Measurements from ENCODE around the gene ATP5F1D. TPM values are rescaled to one million over a fixed set of nuclear protein-coding genes. Genes with fewer than 3 reads are reported as not detected.

ATP5F1D gene
- total RNA-seq, 8 experiments from 2014 or later: 72.1 to 359 (median 83.5) TPM

- Histone ChIP-seq H3K27ac (no peak overlapping the region), H3K4me3 (no peak overlapping the region), H3K4me1 (replicated peaks in 1 of 2) (peaks cover 6 to 7% of the 10 kb centered on the region in 2 donors)
- 65 to 92% (median 90%) methylated on average over 4 to 10 of the region's 48 CpGs; no CpG with 5 or more reads in 7 of the 10 experiments for WGBS, 10 experiments
- in situ Hi-C loops (cut with MboI; ENCODE audit: low pct_unique_long_range_greater_than_20kb in 2 of 9, low sequenced_read_pairs in 9 of 9, unreplicated experiment in 9 of 9): no loop called here
- peak in 6 of 8 experiments; percentile 6 to 30 (median 17) for ATAC-seq (replicated peaks in 6 of 8)
Measured at GRCh38 chr19:1223018-1223855, 18.3 kb upstream of the ATP5F1D start.

- Histone ChIP-seq H3K4me3 (no peak overlapping the region), H3K27ac (no peak overlapping the region), H3K4me1 (replicated peaks in 1 of 2) (peaks cover 6 to 7% of the 10 kb centered on the region in 2 donors)
- in situ Hi-C loops (cut with MboI; ENCODE audit: low pct_unique_long_range_greater_than_20kb in 2 of 9, low sequenced_read_pairs in 9 of 9, unreplicated experiment in 9 of 9): no loop called here
- WGBS, 10 experiments: 90% methylated on average over 2 of the region's 16 CpGs; no CpG with 5 or more reads in 9 of the 10 experiments
- ATAC-seq (replicated peaks in 6 of 8): no peak
Measured at GRCh38 chr19:1224047-1224825, 17.3 kb upstream of the ATP5F1D start.

- no peak overlapping the region for H3K27ac ChIP-seq
Measured at GRCh38 chr19:1224847-1225246, 16.7 kb upstream of the ATP5F1D start.

GRCh38 chr19:1225440-1226226 lies 15.9 kb upstream of the ATP5F1D start:
- 66 to 90% (median 90%) methylated on average over 2 to 5 of the region's 29 CpGs; no CpG with 5 or more reads in 7 of the 10 experiments for WGBS, 10 experiments
- ATAC-seq (replicated peaks in 6 of 8): no peak
- Histone ChIP-seq H3K27ac (peak overlapping the region in 1 of 2 donors; percentile 47), H3K4me3 (no peak overlapping the region), H3K4me1 (replicated peaks in 1 of 2) (peaks cover 7 to 12% of the 10 kb centered on the region in 2 donors)
- in situ Hi-C loops (cut with MboI; ENCODE audit: low pct_unique_long_range_greater_than_20kb in 2 of 9, low sequenced_read_pairs in 9 of 9, unreplicated experiment in 9 of 9): no loop called here

More at GRCh38 chr19:1224847-1225246, 16.7 kb upstream of the ATP5F1D start:
- WGBS, 10 experiments: 81% methylated on average over 14 of the region's 16 CpGs; no CpG with 5 or more reads in 9 of the 10 experiments
- ATAC-seq (replicated peaks in 6 of 8): no peak
- in situ Hi-C loops (cut with MboI; ENCODE audit: low pct_unique_long_range_greater_than_20kb in 2 of 9, low sequenced_read_pairs in 9 of 9, unreplicated experiment in 9 of 9): no loop called here
- Histone ChIP-seq H3K4me3 (no peak overlapping the region), H3K4me1 (replicated peaks in 1 of 2) (peaks cover 6 to 7% of the 10 kb centered on the region in 2 donors)

DNA sequence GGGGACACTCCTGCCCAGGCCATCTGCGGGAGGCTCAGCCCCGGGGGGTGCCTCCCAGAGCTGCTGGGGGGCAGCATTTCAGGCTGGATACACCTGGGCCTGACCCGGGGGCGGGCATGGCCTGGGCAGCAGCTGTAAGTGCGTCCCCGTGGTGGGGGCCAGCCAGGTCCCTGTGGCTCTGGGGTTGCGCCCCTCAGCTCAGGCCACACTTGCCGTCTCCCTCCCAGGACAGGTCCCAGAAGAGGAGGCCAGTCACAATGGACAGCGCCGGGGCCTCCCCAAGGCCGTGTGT lies 15.4 kb upstream of the ATP5F1D start:
- H3K27ac ChIP-seq: peak overlapping the region in 1 of 2 donors; percentile 47
- WGBS, 10 experiments: 100% methylated on average over 2 of the region's 11 CpGs; no CpG with 5 or more reads in 9 of the 10 experiments
- no peak overlapping the region for H3K4me3 ChIP-seq
- in situ Hi-C loops (cut with MboI; ENCODE audit: low pct_unique_long_range_greater_than_20kb in 2 of 9, low sequenced_read_pairs in 9 of 9, unreplicated experiment in 9 of 9): no loop called here
- no peak for ATAC-seq (replicated peaks in 6 of 8)
- peaks cover 11 to 17% of the 10 kb centered on the region in 2 donors for H3K4me1 ChIP-seq (replicated peaks in 1 of 2)

DNA sequence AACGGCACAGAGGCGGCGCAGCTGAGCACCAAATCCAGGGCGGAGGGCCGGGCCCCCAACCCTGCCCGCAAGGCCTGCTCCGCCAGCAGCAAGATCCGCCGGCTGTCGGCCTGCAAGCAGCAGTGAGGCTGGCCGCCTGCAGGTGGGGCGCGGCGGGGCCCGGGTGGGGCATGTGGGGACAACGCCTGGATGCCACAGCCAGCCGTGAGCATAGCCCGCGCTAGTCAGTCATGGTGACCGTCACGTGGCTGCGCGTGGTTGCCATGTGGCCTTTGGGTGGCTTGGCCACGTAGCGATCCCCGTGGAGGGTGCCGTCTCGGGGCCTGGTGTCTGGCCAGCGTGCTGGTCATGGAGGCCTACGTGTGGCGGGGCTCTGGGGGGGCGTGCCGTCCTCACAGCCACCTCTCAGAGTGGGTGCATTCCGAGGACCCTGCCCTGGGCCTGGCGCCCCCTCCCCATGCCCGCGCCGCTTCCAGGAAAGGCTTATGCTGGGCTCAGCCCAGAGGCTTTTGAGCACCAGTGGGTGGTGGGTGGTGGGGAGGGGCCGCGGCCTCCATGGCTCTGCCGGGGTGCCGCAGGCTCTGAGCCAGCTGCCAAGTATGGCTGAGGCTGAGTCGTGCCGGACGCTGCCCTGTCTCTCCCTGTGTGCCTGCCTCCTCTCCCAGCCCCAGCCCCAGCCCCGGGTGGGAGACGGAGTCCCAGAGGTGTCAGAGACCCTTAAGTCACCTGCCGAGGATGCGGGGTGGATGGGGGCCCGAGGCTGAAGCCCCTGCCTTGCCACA lies 14.8 kb upstream of the ATP5F1D start:
- no peak overlapping the region for H3K4me3 ChIP-seq
- no peak for ATAC-seq (replicated peaks in 6 of 8)
- in situ Hi-C loops (cut with MboI; ENCODE audit: low pct_unique_long_range_greater_than_20kb in 2 of 9, low sequenced_read_pairs in 9 of 9, unreplicated experiment in 9 of 9): no loop called here
- peaks cover 10 to 17% of the 10 kb centered on the region in 2 donors for H3K4me1 ChIP-seq (replicated peaks in 1 of 2)
- WGBS, 10 experiments: 100% methylated on average over 2 of the region's 50 CpGs; no CpG with 5 or more reads in 9 of the 10 experiments
- H3K27ac ChIP-seq: no peak overlapping the region

GRCh38 chr19:1227304-1228054 lies 14.1 kb upstream of the ATP5F1D start:
- no peak overlapping the region for H3K4me3 ChIP-seq
- peaks cover 10 to 23% of the 10 kb centered on the region in 2 donors for H3K4me1 ChIP-seq (replicated peaks in 1 of 2)
- ATAC-seq (replicated peaks in 6 of 8): peak in 4 of 8 experiments; percentile 3 to 85 (median 68)
- in situ Hi-C loops (cut with MboI; ENCODE audit: low pct_unique_long_range_greater_than_20kb in 2 of 9, low sequenced_read_pairs in 9 of 9, unreplicated experiment in 9 of 9): no loop called here
- WGBS, 10 experiments: 0 to 100% (median 80%) methylated on average over 1 to 7 of the region's 56 CpGs; no CpG with 5 or more reads in 5 of the 10 experiments
- no peak overlapping the region for H3K27ac ChIP-seq

DNA sequence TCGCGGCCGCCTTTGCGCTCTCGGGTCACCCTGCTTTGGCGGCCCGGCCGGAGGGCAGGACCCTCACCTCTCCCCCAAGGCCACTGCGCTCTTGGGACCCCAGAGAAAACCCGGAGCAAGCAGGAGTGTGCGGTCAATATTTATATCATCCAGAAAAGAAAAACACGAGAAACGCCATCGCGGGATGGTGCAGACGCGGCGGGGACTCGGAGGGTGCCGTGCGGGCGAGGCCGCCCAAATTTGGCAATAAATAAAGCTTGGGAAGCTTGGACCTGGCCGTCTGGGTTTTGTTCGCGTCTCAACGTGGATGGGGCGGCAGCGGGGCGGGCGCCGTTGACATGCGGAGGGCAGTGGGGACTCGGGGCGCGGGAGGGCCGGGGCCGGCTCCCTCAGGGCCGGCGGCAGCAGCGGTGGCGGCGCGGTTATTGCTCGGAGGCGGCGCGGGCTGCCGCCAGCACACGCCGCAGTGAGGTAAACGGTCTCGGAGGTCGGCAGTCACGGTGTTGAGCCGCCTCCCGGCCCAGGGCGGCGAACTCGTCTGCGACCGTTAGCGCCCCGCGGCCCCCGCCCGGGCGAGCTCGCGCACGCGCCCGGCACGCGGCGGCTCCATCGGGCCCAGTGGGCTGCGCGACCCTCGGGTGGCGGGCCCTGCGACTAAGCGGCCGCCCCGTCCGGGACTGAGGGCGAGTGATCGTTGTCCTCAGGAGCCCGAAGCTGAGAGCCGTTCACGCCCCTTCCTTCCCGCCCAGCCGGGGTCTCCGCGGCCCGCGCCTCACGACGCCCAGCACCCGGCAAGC lies 13.2 kb upstream of the ATP5F1D start:
- no peak overlapping the region for H3K4me3 ChIP-seq
- peaks cover 9 to 24% of the 10 kb centered on the region in 2 donors for H3K4me1 ChIP-seq (replicated peaks in 1 of 2)
- WGBS, 10 experiments: 93 to 98% (median 96%) methylated on average over 8 to 14 of the region's 100 CpGs; no CpG with 5 or more reads in 7 of the 10 experiments
- no peak for ATAC-seq (replicated peaks in 6 of 8)
- H3K27ac ChIP-seq: no peak overlapping the region
- in situ Hi-C loops (cut with MboI; ENCODE audit: low pct_unique_long_range_greater_than_20kb in 2 of 9, low sequenced_read_pairs in 9 of 9, unreplicated experiment in 9 of 9): no loop called here

GRCh38 chr19:1229056-1229923 lies 12.3 kb upstream of the ATP5F1D start:
- Histone ChIP-seq H3K4me3 (no peak overlapping the region), H3K27ac (no peak overlapping the region), H3K4me1 (replicated peaks in 1 of 2) (peaks cover 9 to 24% of the 10 kb centered on the region in 2 donors)
- 96 to 100% (median 100%) methylated on average over 3 to 7 of the region's 158 CpGs; no CpG with 5 or more reads in 7 of the 10 experiments for WGBS, 10 experiments
- in situ Hi-C loops (cut with MboI; ENCODE audit: low pct_unique_long_range_greater_than_20kb in 2 of 9, low sequenced_read_pairs in 9 of 9, unreplicated experiment in 9 of 9): no loop called here
- ATAC-seq (replicated peaks in 6 of 8): no peak

DNA sequence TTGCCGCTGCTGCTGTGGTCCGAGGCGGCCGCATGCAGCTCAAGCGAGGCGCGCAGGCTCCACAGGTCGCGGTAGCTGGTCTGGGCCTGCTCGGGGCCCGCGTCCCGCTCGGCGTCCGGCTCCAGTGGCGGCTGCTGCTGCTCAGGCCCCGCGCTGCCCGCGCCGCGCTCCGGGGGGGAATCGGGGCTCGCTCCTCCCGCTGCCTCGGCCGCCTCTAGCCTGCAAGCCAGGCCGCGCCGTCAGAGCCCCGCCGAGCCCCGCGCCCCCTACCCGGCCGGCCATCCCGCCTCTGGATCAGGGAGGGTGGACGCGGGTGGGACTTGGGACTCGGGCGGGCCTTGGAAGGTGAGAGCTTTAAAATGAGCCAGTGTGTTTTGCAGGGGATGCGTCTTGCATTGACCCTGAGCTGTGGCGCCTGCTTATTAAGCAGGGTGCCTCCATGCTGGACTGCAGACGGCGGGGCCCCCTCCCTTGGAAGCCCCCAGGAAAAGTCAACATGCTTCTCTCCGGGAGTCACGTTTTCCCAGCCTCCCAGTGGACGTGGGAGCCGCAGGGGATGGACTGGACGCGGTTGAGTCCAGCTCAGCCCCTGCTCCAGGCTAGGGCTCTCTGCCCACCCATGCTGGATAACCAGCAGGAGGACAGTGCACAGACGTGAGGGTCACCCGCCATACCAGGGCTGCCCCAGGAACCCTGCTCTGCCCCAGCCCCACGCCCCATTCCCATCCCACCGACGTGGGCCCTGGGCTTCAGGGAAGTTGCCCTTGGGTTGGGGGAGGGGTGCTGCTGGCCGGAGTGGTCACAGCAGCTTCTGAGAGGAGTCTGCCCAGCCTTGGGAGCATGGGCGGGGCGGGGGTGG lies 11.4 kb upstream of the ATP5F1D start:
- WGBS, 10 experiments: 100% methylated on average over 2 of the region's 61 CpGs; no CpG with 5 or more reads in 9 of the 10 experiments
- H3K27ac ChIP-seq: peak overlapping the region in 1 of 2 donors; percentile 61
- ATAC-seq (replicated peaks in 6 of 8): peak in 3 of 8 experiments; percentile 4 to 6 (median 6)
- in situ Hi-C loops (cut with MboI; ENCODE audit: low pct_unique_long_range_greater_than_20kb in 2 of 9, low sequenced_read_pairs in 9 of 9, unreplicated experiment in 9 of 9): no loop called here
- no peak overlapping the region for H3K4me3 ChIP-seq
- peaks cover 9 to 25% of the 10 kb centered on the region in 2 donors for H3K4me1 ChIP-seq (replicated peaks in 1 of 2)

All from motor neuron (in vitro differentiated cells).